Esophagus squamous epithelium (tissue), 4 donors: ENCODE results near the gene VAV2.

Experiments
- CTCF ChIP-seq, 6 experiments: fragments of 450-650 bp in 4 of 6; fragments of 200-600 bp in 2 of 6; sonication (generic) in 2 of 6; IDR thresholded peaks; one replicate each; pipeline ENCODE4 v1.5.1; 2016 to 2019; ENCODE audit warnings: antibody characterized with exemption in 6 of 6, mild to moderate bottlenecking in 4 of 6, moderate library complexity in 4 of 6
- POLR2A ChIP-seq, 4 donors: fragments of 450-650 bp; IDR thresholded peaks; one replicate each; pipeline ENCODE4 v1.6.1; 2017; ENCODE audit warnings: antibody characterized with exemption in 4 of 4, mild to moderate bottlenecking in 4 of 4, moderate library complexity in 3 of 4

GRCh38 chr9:133747309-133747708 is 244.8 kb downstream of the VAV2 start:
- TF ChIP-seq POLR2A (IDR thresholded peaks at IDR 0.05) (no peak), CTCF (IDR thresholded peaks at IDR 0.05) (no peak)
